HEK293 (cell line): ENCODE measurements around the gene RHOG.
A peak's percentile ranks its signal among the peaks of the same experiment; 100 is the strongest.

Experiments used
- CTCF ChIA-PET: fragments of 350-600 bp; formaldehyde crosslinking; extraction: SDS; loops from one replicate; lab custom pipeline; 2021; ENCODE audit warnings: antibody characterized with exemption; lab: Yijun Ruan, JAX
- POLR2A ChIA-PET: fragments of 300-600 bp; formaldehyde crosslinking; extraction: SDS; loops from one replicate; lab custom pipeline; 2020; ENCODE audit warnings: antibody characterized with exemption, inconsistent platforms; lab: Yijun Ruan, JAX
- H3K27ac ChIP-seq: fragments of 200-500 bp; sonication (Bioruptor generic); 2 replicates; pipeline ENCODE4 v1.5.1; 2014; ENCODE audit warnings: low read depth, low read length, control low read depth, inconsistent platforms; ENCODE audit errors: extremely low read depth
- H3K36me3 ChIP-seq, 2 experiments: fragments of 200-500 bp in 1 of 2; sonication (Bioruptor generic) in 1 of 2; 1 replicate in 1 of 2; 2 replicates in 1 of 2; pipeline ENCODE4 v1.5.1; 2014 to 2017; ENCODE audit warnings: inconsistent platforms in 2 of 2, low read length in 2 of 2; ENCODE audit not compliant: control insufficient read depth in 2 of 2, insufficient read depth in 1 of 2
- H3K4me1 ChIP-seq: fragments of 200-500 bp; sonication (Bioruptor generic); 2 replicates; pipeline ENCODE4 v1.5.1; 2014; ENCODE audit warnings: mild to moderate bottlenecking, low read length, inconsistent platforms; ENCODE audit not compliant: control insufficient read depth, insufficient read depth
- H3K4me3 ChIP-seq: 2 replicates; pipeline ENCODE4 v1.5.1; 2011; ENCODE audit warnings: low read depth, mild to moderate bottlenecking, control low read depth, low read length, moderate library complexity
- H3K9me3 ChIP-seq: fragments of 200-500 bp; sonication (Bioruptor generic); 2 replicates; pipeline ENCODE4 v1.5.1; 2014; ENCODE audit warnings: low read depth, low read length, inconsistent platforms; ENCODE audit not compliant: control insufficient read depth, insufficient read depth
- BCL11B ChIP-seq: fragments of 450-650 bp; formaldehyde crosslinking; IDR thresholded peaks from 2 replicates; pipeline ENCODE4 v1.5.1; 2016; ENCODE audit warnings: low read depth, missing biosample characterization, missing genetic modification characterization
- GLIS2 ChIP-seq: fragments of 450-650 bp; formaldehyde crosslinking; IDR thresholded peaks from 2 replicates; pipeline ENCODE4 v1.5.1; 2016; ENCODE audit warnings: missing biosample characterization, missing genetic modification characterization
- MEIS1 ChIP-seq: sonication (generic); formaldehyde crosslinking; IDR thresholded peaks from 2 replicates; pipeline ENCODE4 v1.8.1; 2022; ENCODE audit warnings: missing genetic modification reagents, mild to moderate bottlenecking, borderline replicate concordance
- PATZ1 ChIP-seq: fragments of 450-650 bp; formaldehyde crosslinking; IDR thresholded peaks from 2 replicates; pipeline ENCODE4 v1.5.1; 2016; ENCODE audit warnings: missing biosample characterization, missing genetic modification characterization
- REST ChIP-seq: fragments of 450-650 bp; formaldehyde crosslinking; IDR thresholded peaks from 2 replicates; pipeline ENCODE4 v1.5.1; 2016; ENCODE audit warnings: missing biosample characterization, missing genetic modification characterization
- SP7 ChIP-seq: fragments of 450-650 bp; formaldehyde crosslinking; IDR thresholded peaks from 2 replicates; pipeline ENCODE4 v1.5.1; 2016; ENCODE audit warnings: missing biosample characterization, missing genetic modification characterization
- TCF7L2 ChIP-seq: IDR thresholded peaks from 2 replicates; pipeline ENCODE4 v1.6.1; 2011; ENCODE audit warnings: low read depth, mild to moderate bottlenecking, inconsistent platforms, low read length, moderate library complexity, borderline replicate concordance
- ZBTB10 ChIP-seq: fragments of 450-650 bp; formaldehyde crosslinking; IDR thresholded peaks from 2 replicates; pipeline ENCODE4 v1.5.1; 2016; ENCODE audit warnings: missing biosample characterization, missing genetic modification characterization
- ZBTB26 ChIP-seq: fragments of 450-650 bp; formaldehyde crosslinking; optimal IDR thresholded peaks from 2 replicates; pipeline ENCODE3; 2016; ENCODE audit warnings: missing biosample characterization, mild to moderate bottlenecking, missing genetic modification characterization
- ZBTB8A ChIP-seq: fragments of 450-650 bp; formaldehyde crosslinking; IDR thresholded peaks from 2 replicates; pipeline ENCODE4 v1.5.1; 2016; ENCODE audit warnings: missing biosample characterization, missing genetic modification characterization
- ZEB2 ChIP-seq: fragments of 450-650 bp; formaldehyde crosslinking; IDR thresholded peaks from 2 replicates; pipeline ENCODE4 v1.5.1; 2016; ENCODE audit warnings: missing biosample characterization, missing genetic modification characterization
- ZFP69B ChIP-seq: fragments of 450-650 bp; formaldehyde crosslinking; IDR thresholded peaks from 2 replicates; pipeline ENCODE4 v1.5.1; 2016; ENCODE audit warnings: missing biosample characterization, missing genetic modification characterization
- ZNF335 ChIP-seq: fragments of 450-650 bp; formaldehyde crosslinking; conservative IDR thresholded peaks from 2 replicates; pipeline ENCODE4 v1.5.1; 2016; ENCODE audit warnings: missing biosample characterization, missing genetic modification characterization
- ZNF341 ChIP-seq: fragments of 450-650 bp; formaldehyde crosslinking; IDR thresholded peaks from 2 replicates; pipeline ENCODE4; 2016; ENCODE audit warnings: low read depth, missing biosample characterization, missing genetic modification characterization
- ZNF391 ChIP-seq: fragments of 450-650 bp; formaldehyde crosslinking; IDR thresholded peaks from 2 replicates; pipeline ENCODE4 v1.5.1; 2016; ENCODE audit warnings: low read depth, missing biosample characterization, missing genetic modification characterization, borderline replicate concordance
- ZNF398 ChIP-seq: fragments of 450-650 bp; formaldehyde crosslinking; IDR thresholded peaks from 2 replicates; pipeline ENCODE4 v1.5.1; 2017; ENCODE audit warnings: missing biosample characterization, missing genetic modification characterization
- ZNF416 ChIP-seq: fragments of 450-650 bp; formaldehyde crosslinking; IDR thresholded peaks from 2 replicates; pipeline ENCODE4 v1.5.1; 2016; ENCODE audit warnings: missing biosample characterization, missing genetic modification characterization
- ZNF449 ChIP-seq: fragments of 450-650 bp; formaldehyde crosslinking; IDR thresholded peaks from 2 replicates; pipeline ENCODE4 v1.5.1; 2017; ENCODE audit warnings: missing biosample characterization, mild to moderate bottlenecking, missing genetic modification characterization, moderate library complexity
- ZNF600 ChIP-seq: fragments of 450-650 bp; formaldehyde crosslinking; IDR thresholded peaks from 2 replicates; pipeline ENCODE4 v1.5.1; 2016; ENCODE audit warnings: missing biosample characterization, missing genetic modification characterization
- ZNF626 ChIP-seq: fragments of 450-650 bp; sonication (Bioruptor Pico); formaldehyde crosslinking; IDR thresholded peaks from 2 replicates; pipeline ENCODE4 v1.5.1; 2018; ENCODE audit warnings: missing biosample characterization, missing genetic modification characterization, inconsistent platforms
- ZNF704 ChIP-seq: fragments of 450-650 bp; formaldehyde crosslinking; IDR thresholded peaks from 2 replicates; pipeline ENCODE4 v1.5.1; 2016; ENCODE audit warnings: missing biosample characterization, missing genetic modification characterization

RHOG gene

GRCh38 chr11:3840004-3840869 is 522 bp downstream of the RHOG start:
- Histone ChIP-seq H3K4me1 (no peaks in the 10 kb centered on the region), H3K36me3 (peaks cover 0 to 16% of the 10 kb centered on the region in 2 experiments; a peak in 1 of 3 replicates), H3K27ac (0 out of 2 replicates have a peak overlapping the region, but pooled peaks have one; percentile 7), H3K9me3 (no peaks in the 10 kb centered on the region), H3K4me3 (peak overlapping the region; percentile 67)
- ChIA-PET CTCF (interaction anchor here (1.1 to 19.6 kb wide), 7 partner anchors 8 to 230 kb away, joined by 3 to 589 read pairs (median 9); partner anchors contain the start of gene STIM1), POLR2A (interaction anchor here (0.6 to 3.7 kb wide), 10 partner anchors 9 to 1132 kb away, joined by 3 to 45 read pairs (median 8); partner anchors contain the start of genes PGAP2 and STIM1)
- peak; percentile 41; the same call in 1 of the 2 replicates for TF ChIP-seq ZNF449 (tag by site-specific recombination)
- TF ChIP-seq ZNF398, result 0 out of 2 replicates have a peak, but pooled peaks have one; percentile 11
- peak; percentile 48 for TF ChIP-seq ZNF341 (tag by site-specific recombination)
- no peak for TF ChIP-seq TCF7L2
- TF ChIP-seq GLIS2, result peak; percentile 30; the same call in 1 of the 2 replicates
- TF ChIP-seq PATZ1 (tag by site-specific recombination), result 0 out of 2 replicates have a peak, but pooled peaks have one; percentile 19
- TF ChIP-seq SP7 (tag by site-specific recombination), result no peak
- no peak for TF ChIP-seq ZNF704
- peak; percentile 11 for TF ChIP-seq ZBTB26 (tag by site-specific recombination)
- no peak for TF ChIP-seq ZNF391 (tag by site-specific recombination)
- TF ChIP-seq ZEB2, result no peak
- no peak for TF ChIP-seq ZNF416
- TF ChIP-seq ZBTB10 (tag by site-specific recombination), result no peak
- peak; percentile 33; the same call in 1 of the 2 replicates for TF ChIP-seq ZBTB8A (tag by site-specific recombination)
- no peak for TF ChIP-seq BCL11B (tag by site-specific recombination)
- no peak for TF ChIP-seq ZNF626 (tag by site-specific recombination)
- no peak for TF ChIP-seq MEIS1 (CRISPR knock-in tag)
- peak; percentile 45 for TF ChIP-seq ZNF335 (tag by site-specific recombination)
- no peak for TF ChIP-seq ZFP69B (tag by site-specific recombination)
- TF ChIP-seq REST (tag by site-specific recombination), result no peak
- TF ChIP-seq ZNF600 (tag by site-specific recombination), result no peak
